Transverse colon (tissue), 3 donors: Measurements from ENCODE around the gene CIROP.

ENCODE experiments used
- CTCF ChIP-seq, 5 experiments: fragments of 200-600 bp in 3 of 5; fragments of 450-650 bp in 2 of 5; sonication (generic) in 3 of 5; IDR thresholded peaks; 1 replicate in 2 of 5; 2 replicates in 3 of 5; pipeline ENCODE4 v1.5.1; 2016 to 2017; ENCODE audit warnings: antibody characterized with exemption in 5 of 5, inconsistent platforms in 3 of 5, mild to moderate bottlenecking in 2 of 5, moderate library complexity in 1 of 5
- POLR2A ChIP-seq: fragments of 450-650 bp; IDR thresholded peaks from one replicate; pipeline ENCODE4 v1.6.1; 2016; ENCODE audit warnings: antibody characterized with exemption, mild to moderate bottlenecking, moderate library complexity

DNA sequence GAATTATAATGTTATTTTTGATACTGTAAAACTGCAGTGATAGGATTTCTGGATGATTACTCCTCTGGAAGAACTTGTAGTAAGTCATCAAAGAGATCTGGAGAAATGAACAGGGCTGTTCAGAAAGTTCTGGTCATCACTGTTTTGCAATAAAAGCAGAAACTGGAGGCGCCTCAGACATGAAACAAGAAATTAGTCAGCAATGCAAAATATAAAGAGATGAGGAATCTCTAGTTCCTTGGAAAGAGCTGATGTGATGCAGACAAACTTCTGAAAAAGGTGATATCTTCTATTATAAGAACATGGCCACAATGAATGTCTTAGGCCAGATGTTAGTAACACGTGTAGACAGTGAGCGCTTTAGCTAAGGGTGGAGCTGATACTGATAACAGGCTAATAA is 19.3 kb downstream of the CIROP start:
- TF ChIP-seq CTCF (IDR thresholded peaks at IDR 0.05) (no peak), POLR2A (no peak)
